ENCODE data around the gene SNX33. TPM values are rescaled to one million over a fixed set of nuclear protein-coding genes. Genes with fewer than 3 reads are reported as not detected.

Gene SNX33
- total and polyA plus RNA-seq, 9 donors = 16.0 to 37.3 (median 28.3) TPM

DNA sequence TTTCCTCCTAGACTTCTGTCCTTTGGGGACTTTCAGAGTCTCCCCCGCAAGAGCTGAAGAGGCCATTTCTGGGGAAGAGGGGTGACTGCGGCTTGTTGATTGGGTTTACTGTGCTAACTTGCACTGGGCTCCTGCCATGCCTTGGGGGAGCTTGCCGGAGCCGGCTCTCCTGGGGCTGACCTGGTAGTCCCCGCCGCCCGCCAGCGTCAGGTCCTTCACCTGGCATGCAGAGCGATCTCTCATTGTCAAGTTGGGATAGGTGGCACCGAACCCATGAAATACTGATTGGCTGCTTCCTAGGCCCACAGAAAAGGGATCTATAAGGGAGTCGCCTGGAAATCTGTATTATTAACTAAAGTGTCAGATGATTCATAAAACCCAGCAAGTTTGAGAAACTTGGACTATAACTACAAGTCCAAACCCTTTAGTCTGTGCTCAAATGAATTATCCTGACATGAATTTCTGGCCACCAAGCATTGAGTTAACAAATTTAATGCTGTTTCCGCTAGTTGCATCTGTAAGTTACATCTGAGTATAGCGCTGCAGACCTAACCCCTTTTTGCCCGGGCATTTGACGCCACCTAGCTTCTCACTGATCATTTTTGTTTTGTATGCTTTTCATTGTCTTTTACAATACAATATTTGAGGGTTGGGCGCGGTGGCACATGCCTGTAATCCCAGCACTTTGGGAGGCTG lies 7.1 kb upstream of the SNX33 start:
- TF ChIP-seq CTCF (IDR thresholded peaks at IDR 0.05) = no peak
- TF ChIP-seq POLR2A (IDR thresholded peaks at IDR 0.05) = no peak
- no peak for TF ChIP-seq EP300 (IDR thresholded peaks at IDR 0.05)
- WGBS, 3 donors = 4 to 6% (median 5%) methylated on average over 17 of the region's 17 CpGs

GRCh38 chr15:75641179-75641503 lies 6.6 kb upstream of the SNX33 start:
- Histone ChIP-seq H3K9me3 (no peaks in the 10 kb centered on the region), H3K36me3 (no peaks in the 10 kb centered on the region), H3K4me3 (no peak overlapping the region), H3K27ac (no peak overlapping the region), H3K4me1 (ENCODE audit: insufficient read depth) (peaks cover 4% of the 10 kb centered on the region), H3K27me3 (no peaks in the 10 kb centered on the region)
- no peak for DNase-seq
- TF ChIP-seq EP300 (IDR thresholded peaks at IDR 0.05) = no peak
- TF ChIP-seq POLR2A (IDR thresholded peaks at IDR 0.05) = no peak
- no peak for TF ChIP-seq CTCF (IDR thresholded peaks at IDR 0.05)
- intact Hi-C loops (cut with DNase I) = loop anchor here in 1 of 4 donors (10.0 kb wide), 1 partner anchor 186 kb away; the partner anchor contains the start of gene SIN3A
- 63 to 70% (median 66%) methylated on average over 4 of the region's 4 CpGs for WGBS, 3 donors

More for the DNA sequence above, 7.1 kb upstream of the SNX33 start:
- peak overlapping the region; percentile 95 for H3K4me3 ChIP-seq
- peaks cover 4% of the 10 kb centered on the region for H3K4me1 ChIP-seq (ENCODE audit: insufficient read depth)
- no peaks in the 10 kb centered on the region for H3K27me3 ChIP-seq
- no peaks in the 10 kb centered on the region for H3K9me3 ChIP-seq
- intact Hi-C loops (cut with DNase I) = loop anchor here in 1 of 4 donors (10.0 kb wide), 1 partner anchor 186 kb away; the partner anchor contains the start of gene SIN3A
- H3K27ac ChIP-seq = peak overlapping the region in 1 of 2 donors; percentile 82
- no peak for DNase-seq
- H3K36me3 ChIP-seq = no peaks in the 10 kb centered on the region

DNA sequence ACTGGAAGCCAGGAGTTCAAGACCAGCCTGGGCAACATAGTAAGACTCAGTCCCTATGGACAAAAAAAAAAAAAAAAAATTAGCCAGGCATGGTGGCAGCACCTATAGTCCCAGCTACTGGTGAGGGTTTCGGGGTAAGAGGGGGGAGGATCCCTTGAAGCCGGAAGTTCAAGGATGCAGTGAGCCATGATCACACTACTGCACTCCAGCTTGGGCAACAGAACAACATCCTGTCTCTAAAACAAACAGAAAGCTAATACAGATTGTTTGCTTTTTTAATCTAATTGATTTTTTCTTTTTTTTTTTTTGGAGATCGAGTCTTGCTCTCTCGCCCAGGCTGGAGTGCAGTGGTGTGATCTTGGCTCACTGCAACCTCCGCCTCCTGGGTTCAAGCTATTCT lies 6.1 kb upstream of the SNX33 start:
- Histone ChIP-seq H3K36me3 (no peaks in the 10 kb centered on the region), H3K4me3 (no peak overlapping the region), H3K27ac (no peak overlapping the region), H3K9me3 (no peaks in the 10 kb centered on the region), H3K4me1 (ENCODE audit: insufficient read depth) (peaks cover 6% of the 10 kb centered on the region), H3K27me3 (no peaks in the 10 kb centered on the region)
- 64 to 80% (median 66%) methylated on average over 5 of the region's 5 CpGs for WGBS, 3 donors
- no peak for DNase-seq
- intact Hi-C loops (cut with DNase I) = loop anchor here in 1 of 4 donors (10.0 kb wide), 1 partner anchor 187 kb away; the partner anchor contains the start of gene SIN3A
- TF ChIP-seq EP300 (IDR thresholded peaks at IDR 0.05) (no peak), CTCF (IDR thresholded peaks at IDR 0.05) (no peak), POLR2A (IDR thresholded peaks at IDR 0.05) (no peak)

GRCh38 chr15:75644376-75644775 lies 3.3 kb upstream of the SNX33 start:
- 78 to 82% (median 82%) methylated on average over 2 of the region's 2 CpGs for WGBS, 3 donors

More at GRCh38 chr15:75644376-75644775, 3.3 kb upstream of the SNX33 start:
- Histone ChIP-seq H3K27me3 (no peaks in the 10 kb centered on the region), H3K4me3 (no peak overlapping the region), H3K9me3 (no peaks in the 10 kb centered on the region), H3K27ac (no peak overlapping the region), H3K4me1 (ENCODE audit: insufficient read depth) (peaks cover 11% of the 10 kb centered on the region), H3K36me3 (no peaks in the 10 kb centered on the region)
- intact Hi-C loops (cut with DNase I) = loop anchor here in 1 of 4 donors (10.0 kb wide), 1 partner anchor 190 kb away; the partner anchor contains the start of gene SIN3A
- no peak for TF ChIP-seq EP300 (IDR thresholded peaks at IDR 0.05)
- TF ChIP-seq POLR2A (IDR thresholded peaks at IDR 0.05) = no peak
- no peak for TF ChIP-seq CTCF (IDR thresholded peaks at IDR 0.05)
- no peak for DNase-seq
